Measurements from ENCODE around the gene CHD6.

CHD6 gene

GRCh38 chr20:41359541-41360011, 258.6 kb downstream of the CHD6 start:
- in situ Hi-C loops (cut with MboI; ENCODE audit: low sequenced_read_pairs) = no loop called here

DNA sequence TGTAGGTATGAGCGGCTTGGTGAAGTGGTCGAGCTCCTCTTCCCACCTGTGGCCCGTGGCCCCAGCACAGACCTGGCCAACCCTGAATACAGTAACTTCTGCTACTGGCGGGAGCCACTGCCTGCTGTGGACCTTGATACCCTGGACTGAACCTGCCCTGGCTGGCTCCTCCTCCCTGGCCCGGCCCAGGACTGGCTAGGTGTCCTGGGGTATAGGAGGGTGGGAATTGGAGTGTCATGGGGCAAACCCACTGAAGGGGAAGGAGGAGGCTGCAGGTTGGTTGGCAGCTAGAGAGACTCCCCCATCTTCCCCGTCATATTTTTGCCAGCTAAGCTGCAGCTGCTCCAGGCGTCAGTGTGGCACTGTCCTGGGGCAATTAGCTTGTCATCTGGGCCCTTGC, 259.5 kb downstream of the CHD6 start:
- in situ Hi-C loops (cut with MboI; ENCODE audit: low sequenced_read_pairs) = no loop called here

- in situ Hi-C loops (cut with MboI; ENCODE audit: low sequenced_read_pairs) = no loop called here
These were observed 259.9 kb downstream of the CHD6 start for GRCh38 chr20:41358230-41358629.

DNA sequence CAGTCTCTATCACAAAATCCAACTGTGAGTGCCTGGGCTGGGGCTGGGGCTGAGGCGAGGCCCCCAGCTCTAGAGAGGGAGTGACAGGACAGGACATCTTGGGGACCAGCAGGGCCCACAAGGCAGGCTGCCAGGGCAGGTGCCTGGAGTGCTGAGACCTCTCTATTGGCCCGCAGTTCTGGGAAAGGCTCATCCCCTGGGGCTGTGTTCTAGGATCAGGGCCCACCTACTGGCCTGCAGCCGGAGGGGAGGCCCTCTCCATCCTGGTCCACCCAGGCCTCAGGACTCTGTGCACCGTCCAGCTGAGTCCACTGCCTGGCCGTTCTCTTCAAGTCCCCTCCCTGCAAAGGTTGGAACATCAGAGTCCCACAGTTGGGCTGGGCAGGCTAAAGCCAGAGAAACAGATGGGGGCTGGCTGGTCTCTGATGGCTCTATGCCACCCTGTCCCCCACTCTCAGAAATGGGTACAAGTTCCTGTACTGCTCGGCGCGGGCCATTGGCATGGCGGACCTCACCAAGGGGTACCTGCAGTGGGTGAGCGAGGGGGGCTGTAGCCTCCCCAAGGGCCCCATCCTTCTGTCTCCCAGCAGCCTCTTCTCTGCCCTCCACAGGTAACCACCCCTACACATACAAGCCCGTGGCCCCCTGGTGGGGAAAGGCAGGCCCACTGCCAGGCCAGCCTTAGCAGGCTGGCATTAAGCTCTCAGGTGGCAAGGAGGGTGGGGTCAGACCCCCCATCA, 260.6 kb downstream of the CHD6 start:
- in situ Hi-C loops (cut with MboI; ENCODE audit: low sequenced_read_pairs) = no loop called here

- in situ Hi-C loops (cut with MboI; ENCODE audit: low sequenced_read_pairs) = no loop called here
These were observed 261.2 kb downstream of the CHD6 start for GRCh38 chr20:41356951-41357350.

DNA sequence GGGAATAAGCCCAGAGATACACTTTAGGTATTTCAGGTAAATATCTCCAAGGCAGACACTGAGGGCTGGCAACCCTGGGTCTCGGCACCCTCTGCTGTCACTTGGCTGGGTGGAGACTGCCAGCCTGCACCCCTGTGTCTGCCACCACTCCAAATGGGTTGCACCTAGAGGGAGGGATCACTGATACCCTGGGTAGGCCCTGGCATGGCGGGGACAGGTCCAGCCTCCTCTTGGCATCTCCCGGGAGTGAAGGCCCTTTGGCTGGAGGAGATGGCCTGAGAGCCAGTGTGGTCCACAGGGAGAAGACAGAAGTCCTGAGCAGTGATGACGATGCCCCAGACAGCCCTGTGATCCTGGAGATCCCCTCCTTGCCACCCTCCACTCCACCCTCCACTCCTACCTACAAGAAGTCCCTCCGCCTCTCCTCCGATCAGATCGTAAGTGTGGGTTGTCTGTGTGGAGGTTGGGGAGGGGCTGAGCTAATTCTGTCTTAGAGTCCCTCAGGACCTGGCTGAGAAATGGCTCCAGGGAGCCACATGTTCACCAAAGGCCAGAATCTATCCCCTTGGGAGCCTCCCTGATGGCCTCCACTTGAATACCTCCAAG, 262.5 kb downstream of the CHD6 start:
- in situ Hi-C loops (cut with MboI; ENCODE audit: low sequenced_read_pairs) = no loop called here

- in situ Hi-C loops (cut with MboI; ENCODE audit: low sequenced_read_pairs) = no loop called here
These were observed 263.0 kb downstream of the CHD6 start for GRCh38 chr20:41355192-41355591.

DNA sequence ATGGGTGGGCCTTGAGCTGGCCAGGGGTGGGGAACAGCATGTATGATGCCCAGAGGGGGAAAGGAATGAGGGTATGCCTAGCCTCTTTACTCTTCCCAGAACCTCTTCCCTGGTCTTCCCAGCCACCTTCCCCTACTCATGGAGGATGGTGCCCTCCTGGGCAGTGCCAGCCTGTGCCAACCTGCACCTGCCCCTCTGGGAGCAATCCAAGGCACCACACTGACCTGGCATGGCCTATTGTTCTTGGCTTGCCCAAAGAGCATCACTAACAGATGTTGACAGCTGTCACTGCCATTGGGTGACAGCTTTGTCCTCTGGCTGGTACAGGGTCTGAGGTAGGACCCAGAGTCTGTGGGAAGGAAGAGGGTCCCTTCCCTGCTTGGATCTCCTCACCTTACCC, 264.6 kb downstream of the CHD6 start:
- in situ Hi-C loops (cut with MboI; ENCODE audit: low sequenced_read_pairs) = no loop called here

GRCh38 chr20:41352666-41353065, 265.5 kb downstream of the CHD6 start:
- in situ Hi-C loops (cut with MboI; ENCODE audit: low sequenced_read_pairs) = no loop called here

GRCh38 chr20:41352106-41352505, 266.1 kb downstream of the CHD6 start:
- in situ Hi-C loops (cut with MboI; ENCODE audit: low sequenced_read_pairs) = no loop called here
